PC-9 (cell line): Measurements from ENCODE around the gene ARHGAP28. TPM values are rescaled to one million over a fixed set of nuclear protein-coding genes. Genes with fewer than 3 reads are reported as not detected.

Experiments used
- BruUV-seq: library from RNA; stranded (reverse); fragments of 400-500 nt; replicated peaks from 2 replicates; lab custom pipeline; 2021; lab: Mats Ljungman, UMichigan
- CTCF ChIA-PET: fragments of 300-600 bp; sonication (Branson Sonifier 250); formaldehyde crosslinking; loops from one replicate; lab custom pipeline; 2022; ENCODE audit warnings: antibody characterized with exemption; lab: Charles Lee
- POLR2A ChIA-PET: fragments of 300-600 bp; sonication (Branson Sonifier 250); formaldehyde crosslinking; loops from one replicate; lab custom pipeline; 2022; ENCODE audit warnings: antibody characterized with exemption; ENCODE audit not compliant: unreplicated experiment; lab: Charles Lee
- DNase-seq, 2 experiments: peaks; one replicate each; pipeline versions ENCODE4 v3.0.0 to v3.0.0-alpha.2; 2015 to 2022; ENCODE audit warnings: mixed read lengths in 1 of 2
- H2AFZ ChIP-seq: fragments of 200-600 bp; sonication (generic); 2 replicates; pipeline ENCODE4 v1.8.1; 2017; ENCODE audit warnings: antibody characterized with exemption
- H3F3A ChIP-seq: fragments of 200-600 bp; sonication (generic); 2 replicates; pipeline ENCODE4 v1.8.1; 2017; ENCODE audit warnings: antibody characterized with exemption, mild to moderate bottlenecking, low read depth; ENCODE audit not compliant: insufficient read depth
- H3K27ac ChIP-seq: fragments of 200-600 bp; sonication (generic); 2 replicates; pipeline ENCODE4 v1.6.1; 2016; ENCODE audit warnings: mixed run types
- H3K27me3 ChIP-seq: fragments of 200-600 bp; sonication (generic); 2 replicates; pipeline ENCODE4 v1.6.1; 2016; ENCODE audit warnings: low read depth, mixed run types; ENCODE audit not compliant: insufficient read depth
- H3K36me3 ChIP-seq: fragments of 200-600 bp; sonication (generic); 2 replicates; pipeline ENCODE4 v1.6.1; 2016; ENCODE audit warnings: low read depth, mixed run types
- H3K4me1 ChIP-seq: fragments of 200-600 bp; sonication (generic); replicated peaks from 2 replicates; pipeline ENCODE4 v1.6.1; 2016; ENCODE audit warnings: mixed run types; ENCODE audit not compliant: insufficient read depth
- H3K4me2 ChIP-seq: fragments of 200-600 bp; sonication (generic); 2 replicates; pipeline ENCODE4 v1.6.1; 2017; ENCODE audit warnings: mixed run types
- H3K4me3 ChIP-seq: fragments of 200-600 bp; sonication (generic); 2 replicates; pipeline ENCODE4 v1.6.1; 2016; ENCODE audit warnings: mixed run types
- H3K79me2 ChIP-seq: fragments of 200-600 bp; sonication (generic); 2 replicates; pipeline ENCODE4 v1.6.1; 2017; ENCODE audit warnings: low read depth, mixed run types
- H3K9me2 ChIP-seq: fragments of 200-600 bp; sonication (generic); 2 replicates; pipeline ENCODE4 v1.8.1; 2017; ENCODE audit warnings: mild to moderate bottlenecking; ENCODE audit not compliant: insufficient read depth
- H3K9me3 ChIP-seq: fragments of 200-600 bp; sonication (generic); 2 replicates; pipeline ENCODE4 v1.8.1; 2016; ENCODE audit warnings: low read depth; ENCODE audit not compliant: insufficient read depth
- H4K20me1 ChIP-seq: fragments of 200-600 bp; sonication (generic); 2 replicates; pipeline ENCODE4 v1.8.1; 2017; ENCODE audit not compliant: insufficient read depth
- EZH2 ChIP-seq: fragments of 200-600 bp; sonication (generic); IDR thresholded peaks from 2 replicates; pipeline ENCODE4 v1.8.0; 2017; ENCODE audit warnings: antibody characterized with exemption, low read depth
- intact Hi-C: fragments of 100-400 bp; cut with micrococcal nuclease; formaldehyde crosslinking; loops from one replicate; pipeline ENCODE4 v1.10.0; 2022; ENCODE audit not compliant: unreplicated experiment
- total RNA-seq: library from RNA; stranded (reverse); gene quantifications from 2 replicates; pipeline ENCODE4 v1.2.3, GENCODE V29; 2021
- TF ChIP-seq, protein P1 (sequence below): fragments of 200-600 bp; sonication (generic); conservative IDR thresholded peaks from 2 replicates; pipeline ENCODE4 v1.6.1; 2017; ENCODE audit warnings: mixed run types, antibody characterized with exemption, mild to moderate bottlenecking, moderate library complexity

ARHGAP28 gene
- total RNA-seq, 1 experiment from 2014 or later = not detected

DNA sequence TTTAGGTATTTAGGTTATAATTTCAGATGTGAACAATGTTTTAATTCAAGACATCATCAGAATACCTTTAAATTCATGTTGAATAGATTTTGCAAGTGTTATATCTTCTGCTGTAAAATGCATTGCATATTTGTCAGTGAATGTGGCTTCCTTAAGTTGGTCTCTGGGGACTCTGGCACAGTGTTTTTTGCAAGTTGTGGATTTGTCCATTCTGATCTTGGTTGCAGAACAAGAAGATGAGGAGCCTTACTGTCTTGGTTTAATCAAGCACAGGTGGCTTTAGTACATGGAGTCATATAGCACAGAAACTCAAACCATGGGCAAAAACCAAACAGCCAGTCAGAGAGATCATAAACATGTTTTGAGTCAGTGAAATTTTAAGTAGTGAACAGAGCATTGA, 135.7 kb downstream of the ARHGAP28 start:
- no peak overlapping the region for H2AFZ ChIP-seq
- H3K36me3 ChIP-seq = no peaks in the 10 kb centered on the region
- ChIA-PET CTCF (no interaction called here), POLR2A (no interaction called here)
- BruUV-seq = no TSS peak
- DNase-seq = no peak
- intact Hi-C loops = no loop called here
- H3K4me2 ChIP-seq = no peak overlapping the region
- H3K27me3 ChIP-seq = peaks cover 32% of the 10 kb centered on the region
- H3K9me2 ChIP-seq = no peaks in the 10 kb centered on the region
- no peak overlapping the region for H3K4me3 ChIP-seq
- no peaks in the 10 kb centered on the region for H4K20me1 ChIP-seq
- H3K9me3 ChIP-seq = no peaks in the 10 kb centered on the region
- H3K4me1 ChIP-seq = no peaks in the 10 kb centered on the region
- no peaks in the 10 kb centered on the region for H3K79me2 ChIP-seq
- no peak for TF ChIP-seq EZH2
- TF ChIP-seq, protein P1, sequence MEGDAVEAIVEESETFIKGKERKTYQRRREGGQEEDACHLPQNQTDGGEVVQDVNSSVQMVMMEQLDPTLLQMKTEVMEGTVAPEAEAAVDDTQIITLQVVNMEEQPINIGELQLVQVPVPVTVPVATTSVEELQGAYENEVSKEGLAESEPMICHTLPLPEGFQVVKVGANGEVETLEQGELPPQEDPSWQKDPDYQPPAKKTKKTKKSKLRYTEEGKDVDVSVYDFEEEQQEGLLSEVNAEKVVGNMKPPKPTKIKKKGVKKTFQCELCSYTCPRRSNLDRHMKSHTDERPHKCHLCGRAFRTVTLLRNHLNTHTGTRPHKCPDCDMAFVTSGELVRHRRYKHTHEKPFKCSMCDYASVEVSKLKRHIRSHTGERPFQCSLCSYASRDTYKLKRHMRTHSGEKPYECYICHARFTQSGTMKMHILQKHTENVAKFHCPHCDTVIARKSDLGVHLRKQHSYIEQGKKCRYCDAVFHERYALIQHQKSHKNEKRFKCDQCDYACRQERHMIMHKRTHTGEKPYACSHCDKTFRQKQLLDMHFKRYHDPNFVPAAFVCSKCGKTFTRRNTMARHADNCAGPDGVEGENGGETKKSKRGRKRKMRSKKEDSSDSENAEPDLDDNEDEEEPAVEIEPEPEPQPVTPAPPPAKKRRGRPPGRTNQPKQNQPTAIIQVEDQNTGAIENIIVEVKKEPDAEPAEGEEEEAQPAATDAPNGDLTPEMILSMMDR = no peak
- no peak overlapping the region for H3K27ac ChIP-seq
- H3F3A ChIP-seq = no peaks in the 10 kb centered on the region

DNA sequence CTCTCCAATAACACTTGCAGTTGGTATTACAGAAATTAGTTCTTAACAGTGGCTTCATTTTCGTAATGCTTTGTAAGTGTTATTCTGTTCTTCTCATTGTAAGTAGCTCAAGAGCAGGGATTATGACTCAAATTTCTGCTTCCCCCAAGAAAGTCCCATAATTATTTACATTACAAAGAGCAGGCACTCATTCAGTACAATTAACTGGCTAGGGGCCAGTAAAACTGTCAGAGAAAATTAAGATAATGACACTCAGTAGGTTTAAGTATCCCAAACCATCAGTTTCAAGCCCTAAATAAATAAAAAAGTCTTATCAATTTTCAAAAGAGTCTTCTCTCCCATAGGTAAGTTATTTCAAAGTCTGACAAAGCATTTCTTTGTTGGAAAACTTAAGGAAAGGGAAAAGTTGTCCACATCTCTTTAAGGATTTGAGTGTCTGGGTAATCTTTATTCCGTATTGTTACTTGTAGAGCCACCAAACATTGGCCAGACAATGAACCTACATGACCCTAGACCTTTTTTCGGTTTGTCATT, 137.1 kb downstream of the ARHGAP28 start:
- H3K27me3 ChIP-seq = peaks cover 31% of the 10 kb centered on the region
- ChIA-PET POLR2A (no interaction called here), CTCF (no interaction called here)
- H4K20me1 ChIP-seq = no peaks in the 10 kb centered on the region
- DNase-seq = no peak
- no peaks in the 10 kb centered on the region for H3K36me3 ChIP-seq
- no peak overlapping the region for H3K4me2 ChIP-seq
- no TSS peak for BruUV-seq
- intact Hi-C loops = no loop called here
- H3K4me1 ChIP-seq = no peaks in the 10 kb centered on the region
- no peaks in the 10 kb centered on the region for H3K9me3 ChIP-seq
- H3K79me2 ChIP-seq = no peaks in the 10 kb centered on the region
- H3F3A ChIP-seq = no peaks in the 10 kb centered on the region
- H2AFZ ChIP-seq = no peak overlapping the region
- no peak overlapping the region for H3K27ac ChIP-seq
- H3K9me2 ChIP-seq = no peaks in the 10 kb centered on the region
- H3K4me3 ChIP-seq = no peak overlapping the region
- TF ChIP-seq, protein P1 = no peak
- TF ChIP-seq EZH2 = no peak

GRCh38 chr18:6868033-6868432, 138.5 kb downstream of the ARHGAP28 start:
- Histone ChIP-seq H3K4me1 (no peaks in the 10 kb centered on the region), H3K27me3 (peaks cover 30% of the 10 kb centered on the region), H3K9me3 (no peaks in the 10 kb centered on the region), H3K27ac (no peak overlapping the region), H4K20me1 (no peaks in the 10 kb centered on the region), H3K9me2 (no peaks in the 10 kb centered on the region), H2AFZ (no peak overlapping the region), H3F3A (no peaks in the 10 kb centered on the region), H3K79me2 (no peaks in the 10 kb centered on the region), H3K4me2 (no peak overlapping the region), H3K4me3 (no peak overlapping the region), H3K36me3 (no peaks in the 10 kb centered on the region)
- ChIA-PET POLR2A (no interaction called here), CTCF (no interaction called here)
- BruUV-seq = no TSS peak
- DNase-seq = no peak
- TF ChIP-seq, protein P1 = no peak
- no peak for TF ChIP-seq EZH2
- intact Hi-C loops = no loop called here
